Measurements from ENCODE around the gene CCDC142.
"Not testable (repeated sequence)": the region's sequence is repeated elsewhere in the genome, so short reads cannot be mapped to it uniquely, and the experiment has no call there.

Gene CCDC142

DNA sequence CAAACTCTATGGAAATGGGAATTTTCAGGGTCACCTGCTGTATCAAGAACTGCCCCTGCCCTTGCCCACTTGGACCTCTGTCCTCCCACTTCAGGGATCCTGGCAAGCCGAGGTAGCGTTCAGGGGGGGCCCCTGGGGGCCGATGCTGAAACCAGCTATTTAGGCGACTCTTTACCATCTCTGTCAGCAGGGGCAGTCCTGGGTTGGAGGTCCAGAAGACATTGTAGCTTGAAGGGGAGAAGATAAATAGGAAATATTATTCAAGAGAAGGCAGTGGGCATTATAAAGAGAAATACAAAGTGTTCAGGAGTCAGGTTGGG lies 20.1 kb downstream of the CCDC142 start:
- no peak for DNase-seq

DNA sequence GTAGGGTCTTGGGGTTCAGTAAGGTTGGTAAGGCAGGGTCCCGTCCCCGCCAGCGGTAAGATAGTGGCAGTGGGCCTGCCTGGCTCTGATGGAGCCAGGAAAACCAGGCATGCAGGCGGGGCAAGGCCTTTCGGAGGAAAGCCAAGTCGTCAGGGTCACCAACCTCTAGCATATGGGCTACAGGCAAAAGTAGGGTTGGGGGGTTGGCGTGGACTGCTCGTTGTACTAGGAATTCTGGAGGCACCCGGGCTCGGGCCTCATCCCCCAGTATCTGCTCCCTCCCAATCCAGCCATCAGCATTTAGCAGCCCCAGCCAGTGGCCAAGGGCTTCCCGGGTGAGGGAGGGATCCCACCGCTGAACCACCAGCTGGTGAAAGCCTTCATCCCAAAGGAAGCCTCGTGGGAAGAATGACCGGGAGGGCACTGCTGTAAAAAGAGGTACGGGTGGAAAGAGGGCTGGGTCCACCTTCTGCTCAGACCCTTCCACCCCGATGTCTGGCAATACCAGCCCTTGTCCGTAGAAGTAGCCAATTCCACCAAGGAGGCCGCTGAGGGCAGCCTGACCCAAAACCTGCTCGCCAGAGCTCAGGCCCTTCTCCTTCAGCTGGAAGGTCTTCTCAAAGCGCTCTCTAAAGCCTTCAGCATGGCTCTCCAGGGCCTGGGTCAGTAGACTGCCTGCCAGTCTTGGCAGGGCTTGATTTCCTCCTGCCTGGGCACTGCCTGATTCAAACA lies 20.6 kb downstream of the CCDC142 start:
- DNase-seq: no peak

DNA sequence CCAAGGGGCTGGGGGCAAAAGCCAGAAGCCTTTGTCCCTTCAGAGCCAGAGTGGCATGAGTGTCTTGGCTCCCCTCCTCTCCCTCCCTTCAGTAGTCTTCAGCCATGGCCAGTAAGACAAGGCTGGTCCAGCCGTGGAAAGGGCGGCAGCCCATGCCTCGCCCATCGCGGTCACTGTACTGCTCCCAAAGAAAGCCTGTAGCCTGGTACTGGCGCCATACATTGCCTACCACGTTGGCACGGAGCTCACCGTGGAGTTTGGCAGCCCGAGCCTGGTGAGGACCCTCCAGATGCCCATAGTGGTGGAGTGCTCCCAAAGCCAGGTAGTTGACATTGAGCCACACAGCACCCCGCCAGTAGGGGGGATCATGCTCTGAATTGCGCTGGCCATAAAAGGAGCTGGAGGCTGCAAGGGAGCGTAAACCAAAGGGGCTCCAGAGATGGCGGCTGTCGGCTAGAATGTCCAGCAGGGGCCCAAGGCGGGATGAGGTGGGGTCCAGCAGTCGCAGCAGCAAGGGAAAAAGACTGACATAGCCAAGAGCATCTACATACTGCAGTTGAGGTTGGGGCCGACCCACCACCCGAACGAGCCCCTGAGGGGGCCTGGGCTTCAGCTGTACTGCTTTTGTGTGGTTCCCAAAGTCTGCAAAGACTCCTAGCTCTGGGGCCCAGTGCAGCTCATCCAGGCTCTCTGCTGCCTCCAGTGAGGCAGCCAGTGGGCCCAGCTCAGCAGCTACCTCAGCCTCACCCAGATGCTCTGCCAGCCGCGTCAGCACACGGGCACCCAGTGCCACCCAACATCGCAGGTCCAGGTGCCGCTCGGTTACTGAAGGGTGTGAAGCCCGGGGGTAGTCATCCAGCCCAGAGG lies 21.4 kb downstream of the CCDC142 start:
- no peak for DNase-seq

DNA sequence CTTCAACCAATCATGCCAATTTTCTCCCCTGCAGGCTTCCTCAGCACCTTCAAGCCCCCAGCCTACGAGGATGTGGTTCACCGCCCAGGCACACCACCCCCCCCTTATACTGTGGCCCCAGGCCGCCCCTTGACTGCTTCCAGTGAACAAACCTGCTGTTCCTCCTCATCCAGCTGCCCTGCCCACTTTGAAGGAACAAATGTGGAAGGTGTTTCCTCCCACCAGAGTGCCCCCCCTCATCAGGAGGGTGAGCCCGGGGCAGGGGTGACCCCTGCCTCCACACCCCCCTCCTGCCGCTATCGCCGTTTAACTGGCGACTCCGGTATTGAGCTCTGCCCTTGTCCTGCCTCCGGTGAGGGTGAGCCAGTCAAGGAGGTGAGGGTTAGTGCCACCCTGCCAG lies 22.6 kb downstream of the CCDC142 start:
- DNase-seq: not testable (repeated sequence)

DNA sequence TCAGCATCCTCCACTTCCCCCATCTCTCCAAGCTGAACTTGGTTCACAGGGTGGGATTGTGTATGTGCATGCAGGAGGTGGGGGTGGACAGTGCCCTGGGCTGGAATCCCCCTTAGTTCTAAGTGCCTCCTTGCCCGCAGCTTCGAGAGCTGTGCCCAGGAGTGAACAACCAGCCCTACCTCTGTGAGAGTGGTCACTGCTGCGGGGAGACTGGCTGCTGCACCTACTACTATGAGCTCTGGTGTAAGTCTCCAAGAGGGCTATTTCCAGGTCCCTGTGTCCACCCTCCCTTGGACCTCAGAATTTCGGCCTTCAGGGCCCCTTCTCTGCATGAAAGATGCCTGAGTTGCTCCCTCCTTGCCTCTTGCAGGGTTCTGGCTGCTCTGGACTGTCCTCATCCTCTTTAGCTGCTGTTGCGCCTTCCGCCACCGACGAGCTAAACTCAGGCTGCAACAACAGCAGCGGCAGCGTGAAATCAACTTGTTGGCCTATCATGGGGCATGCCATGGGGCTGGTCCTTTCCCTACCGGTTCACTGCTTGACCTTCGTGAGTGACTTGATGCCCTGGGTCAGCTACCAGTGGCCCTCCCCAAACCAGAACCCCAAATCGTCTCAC lies 23.2 kb downstream of the CCDC142 start:
- DNase-seq: not testable (repeated sequence)

DNA sequence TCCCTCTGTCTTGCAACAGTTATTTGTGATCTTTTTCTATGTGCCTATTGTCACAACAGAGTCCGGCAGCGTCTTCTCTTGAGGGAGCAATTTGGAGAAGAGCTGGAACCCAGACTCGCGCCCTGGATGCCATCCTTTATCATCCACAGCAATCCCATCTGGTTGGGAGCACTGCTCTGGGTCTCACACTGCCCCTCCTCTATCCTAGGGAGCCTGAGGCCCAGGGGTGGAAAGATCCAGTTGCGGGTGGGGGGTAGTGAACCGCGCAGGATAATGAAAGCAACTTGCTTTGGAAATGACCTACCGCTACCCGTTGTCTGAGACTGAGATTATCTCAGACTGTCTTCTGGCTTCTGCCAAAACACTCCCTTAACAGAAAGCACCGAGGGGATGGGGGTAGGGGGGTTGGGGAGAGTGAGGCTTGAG lies 23.8 kb downstream of the CCDC142 start:
- no peak for DNase-seq

DNA sequence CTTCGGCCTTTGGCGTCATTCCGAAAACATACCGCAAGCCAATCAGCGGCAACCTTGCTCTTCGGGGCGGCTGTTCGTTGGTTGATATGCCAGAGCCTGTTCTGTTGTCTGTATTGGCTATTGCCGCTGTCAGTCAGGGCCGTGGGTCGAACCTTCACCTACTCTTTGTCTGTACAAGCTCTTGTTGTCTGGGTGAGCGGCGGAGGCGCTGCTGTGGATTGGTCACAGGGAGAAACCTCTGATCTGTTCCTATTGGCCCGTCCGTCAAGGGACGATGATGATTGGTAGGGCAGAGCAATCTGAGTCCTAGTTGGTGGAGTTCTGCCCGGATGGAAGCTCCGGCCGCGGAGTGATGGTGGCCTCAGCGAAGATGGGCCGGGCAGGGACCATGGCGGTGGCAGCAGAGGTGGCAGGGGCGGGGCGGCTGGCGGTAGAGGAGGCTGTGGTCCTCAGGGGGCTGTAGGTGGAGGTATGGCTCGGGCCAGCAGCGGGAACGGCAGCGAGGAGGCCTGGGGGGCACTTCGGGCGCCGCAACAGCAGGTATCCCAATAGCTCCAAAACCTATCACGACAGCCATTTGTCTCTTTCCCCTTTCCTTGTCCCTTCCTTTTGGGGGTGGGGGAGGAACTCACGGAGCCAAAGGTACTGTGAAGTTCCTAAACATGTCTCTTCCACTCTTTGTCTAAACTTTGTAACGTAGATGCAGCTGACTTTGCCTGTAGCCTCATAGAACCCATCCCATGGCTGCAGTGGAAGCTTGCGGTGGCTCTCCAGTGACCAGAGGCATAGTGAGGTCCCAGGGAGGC lies 24.5 kb downstream of the CCDC142 start, which contains the start of gene WBP1:
WBP1 (plus strand) TSS at position 307 of the 806 bp plus-strand sequence; CDS start at position 472, 165 bp downstream.
- peak; percentile 99 for DNase-seq

DNA sequence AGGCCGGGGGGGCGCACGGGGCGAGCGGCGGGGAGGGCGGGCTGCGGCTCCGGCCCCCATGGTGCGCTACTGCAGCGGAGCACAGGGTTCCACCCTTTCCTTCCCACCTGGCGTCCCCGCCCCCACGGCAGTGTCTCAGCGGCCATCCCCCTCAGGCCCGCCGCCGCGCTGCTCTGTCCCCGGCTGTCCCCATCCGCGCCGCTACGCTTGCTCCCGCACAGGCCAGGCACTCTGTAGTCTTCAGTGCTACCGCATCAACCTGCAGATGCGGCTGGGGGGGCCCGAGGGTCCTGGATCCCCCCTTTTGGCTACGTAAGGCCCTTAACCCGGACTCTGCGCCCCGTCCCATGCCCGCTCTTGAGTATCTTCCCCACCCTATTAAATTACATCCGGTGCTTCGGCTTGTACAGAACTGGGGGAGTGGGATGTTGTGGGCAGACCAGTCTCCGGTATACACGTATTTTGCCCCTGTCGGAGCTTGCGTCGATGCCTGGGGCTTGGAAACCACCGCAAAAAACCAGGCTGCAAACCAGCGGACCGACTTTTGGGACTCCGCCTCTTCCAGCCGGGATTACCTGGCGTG lies 25.2 kb downstream of the CCDC142 start:
- peak; percentile 86 to 90 for DNase-seq

DNA sequence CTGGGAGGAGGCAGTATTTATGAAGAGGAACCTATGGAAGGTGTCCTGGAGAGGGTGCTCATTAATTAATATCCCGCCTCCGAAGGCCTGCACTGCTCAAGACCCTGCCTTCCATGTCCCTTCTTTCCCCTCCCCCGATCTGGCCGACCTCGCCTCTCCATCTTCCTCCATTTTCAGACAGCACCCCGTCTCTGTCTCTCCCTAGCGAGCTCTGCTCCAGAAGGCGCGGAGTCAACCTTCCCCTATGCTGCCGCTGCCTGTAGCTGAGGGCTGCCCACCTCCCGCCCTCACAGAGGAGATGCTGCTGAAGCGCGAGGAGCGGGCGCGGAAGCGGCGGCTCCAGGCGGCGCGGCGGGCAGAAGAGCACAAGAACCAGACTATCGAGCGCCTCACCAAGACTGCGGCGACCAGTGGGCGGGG lies 25.7 kb downstream of the CCDC142 start:
- DNase-seq: no peak

DNA sequence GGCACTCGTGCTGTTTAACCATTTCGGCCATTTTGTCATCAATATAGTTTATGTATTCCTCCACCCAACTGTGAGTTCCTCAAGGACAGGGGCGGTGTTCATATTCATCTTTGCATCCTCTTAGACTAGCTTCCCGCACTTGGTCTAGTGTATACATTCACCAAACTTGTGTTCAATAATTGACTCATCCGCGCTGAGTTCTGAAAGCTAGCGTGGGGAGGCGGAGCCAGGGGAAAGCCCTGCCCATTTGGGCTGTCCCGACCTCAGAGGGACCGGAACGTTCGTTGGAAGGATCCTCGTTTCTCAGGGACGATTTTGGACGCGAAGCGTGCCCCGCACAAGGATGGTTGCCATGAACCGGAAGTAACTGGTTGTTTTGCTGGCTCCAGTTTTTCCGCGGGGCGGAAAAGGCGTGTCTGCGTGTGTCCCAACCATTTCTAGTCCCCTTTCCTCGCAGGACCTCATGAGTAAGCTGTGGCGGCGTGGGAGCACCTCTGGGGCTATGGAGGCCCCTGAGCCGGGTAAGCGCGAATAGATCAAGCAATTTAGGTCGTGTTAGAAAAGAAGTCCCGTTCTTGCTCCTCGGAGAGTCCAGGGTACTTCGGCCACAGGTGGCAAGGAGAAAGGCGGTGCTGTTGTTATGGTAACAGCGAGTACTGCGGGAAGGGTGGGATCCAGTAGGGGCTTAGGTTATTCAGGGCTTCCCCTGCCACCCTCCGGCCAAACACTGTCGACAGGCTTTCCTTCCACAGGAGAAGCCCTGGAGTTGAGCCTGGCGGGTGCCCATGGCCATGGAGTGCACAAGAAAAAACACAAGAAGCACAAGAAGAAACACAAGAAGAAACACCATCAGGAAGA lies 27.9 kb downstream of the CCDC142 start, which contains the start of gene INO80B:
INO80B (plus strand) TSS at position 434 of the 858 bp plus-strand sequence; CDS start at position 464, 30 bp downstream.
- peak; percentile 99 for DNase-seq

DNA sequence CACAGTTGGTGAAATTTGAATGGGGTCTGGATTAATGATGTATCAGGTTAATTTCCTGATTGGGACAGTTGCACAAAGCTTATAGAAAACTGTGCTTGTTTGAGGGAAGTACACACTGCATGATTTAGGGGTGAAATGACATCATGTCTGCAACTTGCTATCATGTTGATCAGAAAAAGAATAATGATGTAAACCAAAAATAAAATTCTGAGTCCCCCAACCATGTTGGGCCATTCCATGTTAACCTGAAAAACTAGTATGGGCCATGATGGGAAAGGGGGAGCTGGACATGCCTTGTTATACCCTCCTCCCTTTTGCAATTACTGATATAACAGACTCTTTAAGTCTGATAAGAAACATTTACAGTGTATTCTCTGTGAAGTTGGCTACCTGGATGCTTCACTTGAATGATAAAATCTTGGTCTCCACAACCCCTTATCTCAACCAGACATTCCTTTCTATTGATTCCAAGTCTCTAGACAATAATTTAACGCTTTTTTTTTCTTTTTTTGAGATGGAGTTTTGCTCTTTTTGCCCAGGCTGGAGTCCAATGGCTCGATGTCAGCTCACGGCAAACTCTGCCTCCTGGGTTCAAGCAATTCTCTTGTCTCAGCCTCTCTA lies 32.1 kb downstream of the CCDC142 start:
- no peak for DNase-seq

DNA sequence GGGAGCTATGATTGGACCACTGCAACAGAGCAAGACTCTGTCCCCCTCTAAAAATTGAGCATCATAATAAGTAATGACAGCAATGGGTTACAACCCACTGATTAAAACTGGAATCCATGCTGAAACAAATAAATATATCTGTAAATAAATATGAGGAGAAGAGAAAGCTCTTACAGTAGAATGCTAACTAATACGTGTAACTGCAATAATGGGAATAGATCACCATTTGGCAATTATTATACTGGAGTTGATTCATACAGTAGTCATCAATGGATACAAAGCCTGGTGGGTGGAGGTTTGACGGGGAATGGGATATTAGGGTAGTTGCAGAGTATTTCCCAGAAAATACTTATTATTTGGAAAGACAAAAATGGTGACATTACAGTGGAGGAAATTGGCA lies 34.0 kb downstream of the CCDC142 start:
- DNase-seq: no peak

DNA sequence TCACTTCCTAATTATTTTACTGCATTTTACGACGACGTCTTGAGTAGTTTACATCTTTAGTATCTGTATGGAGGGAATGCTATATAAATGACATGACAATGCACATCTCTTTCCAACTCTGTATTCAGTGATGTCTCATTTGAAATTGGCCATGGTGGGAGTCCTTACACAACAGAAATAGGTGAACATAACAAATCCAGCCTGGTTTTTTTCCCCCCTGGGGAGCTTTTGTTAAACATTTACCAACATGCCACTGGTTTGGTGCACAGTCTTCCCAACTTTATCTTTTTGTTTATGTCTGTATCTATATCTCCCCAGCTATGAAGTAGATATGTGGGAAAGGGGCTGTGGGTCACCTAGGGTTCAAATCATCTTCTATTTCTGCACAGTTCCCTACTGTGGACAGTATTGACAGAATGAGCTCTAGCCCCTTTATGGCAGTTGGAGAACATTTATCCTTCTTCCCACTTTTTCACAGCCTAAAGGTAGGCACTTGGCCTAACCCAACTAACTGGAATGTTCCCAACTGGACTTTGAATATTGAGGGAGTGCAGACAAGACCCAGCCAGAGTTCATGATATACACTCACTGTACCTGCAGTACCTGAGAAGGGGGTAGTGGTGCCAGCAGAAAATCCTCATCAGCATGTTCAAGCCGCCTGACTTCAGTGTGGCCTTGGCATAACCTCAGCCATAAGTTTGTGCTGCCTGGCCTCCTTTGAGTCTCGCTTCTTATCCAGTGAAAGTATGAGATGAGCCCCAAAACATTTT lies 35.4 kb downstream of the CCDC142 start:
- no peak for DNase-seq

DNA sequence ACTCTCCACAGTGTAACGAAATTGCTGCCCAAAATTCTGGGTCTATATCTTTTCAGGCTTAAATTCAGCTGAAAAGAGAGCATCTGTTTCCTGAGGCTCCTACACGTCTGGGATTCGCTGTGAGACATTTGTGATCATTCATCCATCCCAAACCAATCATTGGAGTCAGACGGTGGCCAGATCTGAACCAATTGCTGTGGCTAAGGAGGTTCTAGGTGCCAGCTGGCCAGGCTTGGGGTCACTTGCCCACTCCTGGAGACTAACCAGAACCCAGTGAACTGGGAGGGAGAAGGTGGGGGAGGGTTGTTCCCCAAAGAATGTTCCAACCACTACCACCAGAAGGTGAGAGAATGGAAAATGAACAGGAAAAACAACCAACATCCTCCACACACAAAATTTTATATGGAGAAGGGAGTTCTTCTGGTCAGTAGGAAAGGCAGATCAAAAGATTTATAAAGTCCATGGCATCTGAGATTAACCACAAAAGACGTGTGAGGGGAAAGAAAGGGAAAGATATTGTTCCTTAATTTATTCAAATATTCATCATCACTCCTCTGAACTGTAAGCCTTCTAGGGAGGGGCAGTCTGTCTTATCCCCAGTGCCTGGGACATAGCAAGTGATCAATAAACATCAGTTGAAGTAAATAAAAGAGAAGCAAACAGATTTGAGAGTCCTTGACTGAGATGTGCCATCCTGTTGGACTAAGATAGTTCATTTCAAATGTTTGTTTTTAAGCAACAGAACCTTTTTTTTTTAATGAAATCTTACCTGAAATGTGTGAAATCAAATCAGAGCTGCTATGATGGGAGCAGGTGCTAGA lies 38.1 kb downstream of the CCDC142 start:
- no peak for DNase-seq

DNA sequence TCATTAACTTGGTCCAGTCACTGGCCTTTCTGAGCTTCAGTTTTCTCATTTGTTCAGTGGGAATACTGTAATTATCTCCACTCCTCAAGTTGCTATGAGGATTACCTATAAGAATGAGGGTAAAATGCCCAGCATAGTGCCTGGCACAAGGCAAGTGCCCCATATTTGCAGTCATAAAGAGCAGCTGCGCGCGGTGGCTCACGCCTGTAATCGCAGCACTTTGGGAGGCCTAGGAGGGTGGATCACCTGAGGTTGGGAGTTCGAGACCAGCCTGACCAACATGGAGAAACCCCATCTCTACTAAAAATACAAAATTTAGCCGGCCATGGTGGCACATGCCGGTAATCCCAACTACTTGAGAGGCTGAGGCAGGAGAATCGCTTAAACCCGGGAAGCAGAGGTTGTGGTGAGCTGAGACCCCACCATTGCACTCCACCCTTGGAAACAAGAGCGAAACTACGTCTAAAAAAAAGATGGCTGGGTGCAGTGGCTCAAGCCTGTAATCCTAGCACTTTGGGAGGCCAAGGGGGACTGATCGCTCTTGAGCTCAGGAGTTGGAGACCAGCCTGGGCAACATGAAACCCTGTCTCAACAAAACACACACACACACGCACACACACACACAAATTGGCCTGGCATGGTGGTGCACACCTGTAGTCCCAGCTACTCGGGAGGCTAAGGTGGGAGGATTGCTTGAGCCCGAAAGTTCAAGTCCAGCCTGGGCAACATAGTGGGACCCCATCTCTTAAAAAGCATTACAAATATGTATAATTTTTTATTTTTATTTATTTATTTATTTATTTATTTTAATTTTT lies 40.1 kb downstream of the CCDC142 start:
- not testable (repeated sequence) for DNase-seq

DNA sequence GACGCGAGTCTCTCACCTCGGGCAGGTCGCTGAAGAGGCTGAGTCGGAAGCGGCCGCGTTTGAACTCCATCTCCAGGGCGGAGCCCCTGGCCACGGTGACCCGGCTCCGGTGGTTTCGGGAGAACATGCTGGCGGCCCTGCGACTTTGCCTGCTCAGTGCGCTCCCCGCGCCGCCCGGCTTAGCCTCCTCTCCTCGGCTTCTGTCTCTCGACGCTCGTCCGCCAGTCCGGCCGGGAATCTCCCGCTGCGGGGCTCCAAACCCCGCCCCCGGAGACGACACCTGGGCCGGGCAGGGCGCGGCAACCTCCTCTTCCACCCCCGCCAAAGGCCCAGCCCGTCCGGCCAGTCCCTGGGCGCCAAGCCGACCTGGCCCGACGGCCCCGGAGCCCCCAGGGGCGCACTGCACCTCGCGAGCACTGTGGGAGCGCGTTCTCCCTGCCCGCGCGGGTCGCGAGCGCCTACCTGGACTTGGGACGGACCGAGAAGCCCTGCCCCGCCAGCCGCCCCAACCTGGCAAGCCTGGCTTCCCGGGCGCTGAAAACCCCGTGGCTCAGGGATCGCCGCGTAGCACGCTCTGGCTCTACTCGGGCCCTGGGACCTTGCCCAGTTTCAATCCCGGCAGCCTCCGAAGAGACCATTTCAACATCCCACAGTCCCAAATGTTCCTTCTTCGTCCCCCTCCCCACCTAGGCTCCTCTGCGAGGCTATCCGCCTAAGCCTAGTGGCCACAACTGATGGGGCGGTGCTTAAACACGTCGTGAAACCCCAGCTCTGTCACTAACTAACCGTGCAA lies 40.9 kb downstream of the CCDC142 start, which contains the start of gene RTKN:
RTKN (minus strand) TSS at position 248 of the 793 bp plus-strand sequence; CDS start at position 127, 121 bp downstream.
- DNase-seq: peak; percentile 52 to 61

DNA sequence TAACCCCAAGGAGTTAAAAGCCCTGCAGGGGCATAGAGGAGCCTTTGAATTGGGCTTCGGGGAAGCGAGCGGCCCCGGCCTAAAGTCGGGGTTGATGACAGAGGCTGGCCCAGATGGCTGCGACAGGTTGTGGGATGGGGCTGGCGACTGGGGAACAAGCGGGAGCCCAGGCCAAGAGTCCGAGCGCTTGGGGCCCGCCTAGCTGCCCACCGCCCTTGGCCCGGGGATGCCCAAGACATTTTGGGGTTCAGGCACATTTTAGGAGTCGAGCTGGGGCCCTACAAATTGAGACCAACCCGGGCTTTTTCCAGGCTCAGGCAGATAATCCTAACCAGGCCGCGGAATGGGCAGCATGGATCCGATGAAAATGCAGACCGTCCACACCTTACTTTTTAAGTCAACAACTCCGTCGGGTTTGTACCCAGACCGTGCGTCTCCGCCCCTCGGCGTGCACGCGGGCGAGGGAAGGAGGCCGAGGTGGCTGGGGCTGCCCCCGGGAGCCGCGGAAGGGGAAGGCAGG lies 41.6 kb downstream of the CCDC142 start:
- no peak for DNase-seq
